Upper lobe of left lung (tissue), 6 donors: ENCODE results near the gene CORO1A. TPM values are rescaled to one million over a fixed set of nuclear protein-coding genes. Genes with fewer than 3 reads are reported as not detected.
"Not testable (repeated sequence)": the region's sequence is repeated elsewhere in the genome, so short reads cannot be mapped to it uniquely, and the experiment has no call there.

Source experiments
- ATAC-seq, 2 donors: fragments of 200-7000 bp; cut with Tn5 transposase; one replicate each; pipeline ENCODE4 v1.9.1; 2022; ENCODE audit warnings: mild to moderate bottlenecking in 2 of 2, moderate library complexity in 2 of 2; ENCODE audit not compliant: low FRiP score in 2 of 2
- DNase-seq, 2 donors: peaks; one replicate each; pipeline ENCODE4 v3.0.0-alpha.2; 2019 to 2020
- H3K27ac ChIP-seq, 4 donors: fragments of 200-600 bp; sonication (generic); one replicate each; pipeline ENCODE4 v1.5.1; 2016 to 2019
- H3K27me3 ChIP-seq, 4 donors: fragments of 200-600 bp; sonication (generic); one replicate each; pipeline ENCODE4 v1.5.1; 2017 to 2019
- H3K36me3 ChIP-seq, 4 donors: fragments of 200-600 bp; sonication (generic); one replicate each; pipeline ENCODE4 v1.5.1; 2016 to 2019
- H3K4me1 ChIP-seq, 4 donors: fragments of 200-600 bp; sonication (generic); one replicate each; pipeline ENCODE4 v1.5.1; 2018 to 2019
- H3K4me3 ChIP-seq, 4 donors: fragments of 200-600 bp; sonication (generic); one replicate each; pipeline ENCODE4 v1.5.1; 2017 to 2019; ENCODE audit warnings: mild to moderate bottlenecking in 2 of 4, moderate library complexity in 1 of 4
- H3K9me3 ChIP-seq, 4 donors: fragments of 200-600 bp; sonication (generic); one replicate each; pipeline ENCODE4 v1.5.1; 2018 to 2019
- WGBS, 2 donors: methylation state at CpG; one replicate each; pipeline ENCODE4 v1.1.5; 2017 to 2018; 5-methylcytosine and 5-hydroxymethylcytosine counted together
- small RNA-seq, 4 donors: library from RNA; depleted of rRNA; stranded (forward); fragments of <200 nt; gene quantifications; one replicate each; pipeline ENCODE3, GENCODE V24; 2016
- total RNA-seq, 6 donors: library from RNA; depleted of rRNA in 4 of 6; stranded (reverse); fragments of >200 nt in 4 of 6; gene quantifications; one replicate each; pipeline versions ENCODE4 v1.1.0 to v1.2.1, GENCODE V29; 2016 to 2021
- donor health status: DM: no; HTN: no; CAD: no; lungs with moderate emphysema.
- donor health status: DM: no; HTN: yes; CAD: no; lungs with severe emphysema.

Gene CORO1A
- total RNA-seq, 6 donors from 2014 or later, result 42.2 to 159 (median 80.3) TPM

DNA sequence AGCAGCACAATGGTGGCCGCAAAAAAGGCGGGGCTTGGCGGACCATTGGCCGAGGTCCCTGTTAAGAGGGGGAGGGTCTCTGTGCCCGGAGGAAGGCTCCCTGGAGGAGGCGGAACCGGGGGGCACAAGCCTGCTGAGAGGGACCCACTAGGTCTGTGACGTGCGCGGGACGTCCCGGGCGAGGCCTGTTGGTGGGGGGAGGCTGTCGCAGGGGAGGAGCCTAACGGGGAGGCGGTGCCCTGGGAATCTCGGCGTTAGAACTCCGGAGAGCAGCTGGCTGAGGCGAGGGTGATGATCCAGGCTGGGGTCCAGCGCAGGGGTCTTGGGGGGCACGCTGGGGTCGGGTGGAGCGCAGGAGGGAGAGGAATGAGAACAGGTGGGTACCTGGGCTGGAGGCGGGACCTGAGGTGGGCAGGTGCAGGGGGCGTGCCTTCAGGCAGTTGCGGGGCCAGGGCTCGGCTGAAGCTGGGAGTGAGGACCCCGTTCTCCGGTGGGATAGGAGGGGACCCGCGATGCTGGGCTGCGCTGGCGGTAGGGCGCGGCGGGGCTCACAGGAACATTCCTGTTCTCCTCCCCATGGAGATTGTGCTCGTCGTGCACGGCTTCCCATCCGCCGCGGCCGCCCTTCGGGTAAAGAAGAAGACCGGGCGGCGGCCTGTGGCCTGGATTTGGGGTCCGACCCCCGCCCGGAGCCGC, 22.3 kb downstream of the CORO1A start:
- peak in 1 of 2 donors; percentile 85 for DNase-seq
- H3K4me3 ChIP-seq, result peak overlapping the region; percentile 4 to 56 (median 49)

DNA sequence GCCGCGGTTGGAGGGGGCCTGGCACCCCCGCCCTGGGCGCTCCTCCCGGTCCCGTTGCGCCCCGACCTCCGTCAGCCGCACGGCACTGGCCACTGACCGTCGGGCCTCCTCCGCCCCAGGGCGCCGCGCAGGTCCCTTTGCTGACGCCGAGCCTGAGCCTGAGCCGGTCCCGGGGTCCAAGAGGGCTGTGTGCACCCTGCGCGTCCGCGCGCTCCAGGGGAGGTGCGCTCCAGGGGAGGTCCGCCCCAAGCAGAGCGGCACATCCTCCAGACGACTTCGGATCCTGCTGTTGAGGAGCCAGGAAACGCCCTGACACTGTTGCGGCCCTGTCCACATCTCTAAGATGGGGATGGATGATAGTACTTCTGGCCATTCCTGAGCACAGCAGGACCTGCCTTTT, 22.9 kb downstream of the CORO1A start:
- WGBS, 2 donors, result no CpG with 5 or more reads among the region's 33 CpGs
- H3K27me3 ChIP-seq, H3K9me3 ChIP-seq, DNase-seq, H3K36me3 ChIP-seq, H3K4me1 ChIP-seq: not testable (repeated sequence)
- Histone ChIP-seq H3K27ac (peak overlapping the region in 1 of 4 donors; percentile 50), H3K4me3 (peak overlapping the region in 3 of 4 donors; percentile 45 to 56 (median 53))
- peak; percentile 4 to 54 for ATAC-seq

More for the DNA sequence above, 22.3 kb downstream of the CORO1A start:
- not testable (repeated sequence) for H3K4me1 ChIP-seq, H3K36me3 ChIP-seq, H3K9me3 ChIP-seq, H3K27me3 ChIP-seq
- ATAC-seq, result peak; percentile 69 to 78
- WGBS, 2 donors, result 3% methylated on average over 7 of the region's 52 CpGs; no CpG with 5 or more reads in 1 of the 2 donors
- H3K27ac ChIP-seq, result peak overlapping the region in 1 of 4 donors; percentile 50

DNA sequence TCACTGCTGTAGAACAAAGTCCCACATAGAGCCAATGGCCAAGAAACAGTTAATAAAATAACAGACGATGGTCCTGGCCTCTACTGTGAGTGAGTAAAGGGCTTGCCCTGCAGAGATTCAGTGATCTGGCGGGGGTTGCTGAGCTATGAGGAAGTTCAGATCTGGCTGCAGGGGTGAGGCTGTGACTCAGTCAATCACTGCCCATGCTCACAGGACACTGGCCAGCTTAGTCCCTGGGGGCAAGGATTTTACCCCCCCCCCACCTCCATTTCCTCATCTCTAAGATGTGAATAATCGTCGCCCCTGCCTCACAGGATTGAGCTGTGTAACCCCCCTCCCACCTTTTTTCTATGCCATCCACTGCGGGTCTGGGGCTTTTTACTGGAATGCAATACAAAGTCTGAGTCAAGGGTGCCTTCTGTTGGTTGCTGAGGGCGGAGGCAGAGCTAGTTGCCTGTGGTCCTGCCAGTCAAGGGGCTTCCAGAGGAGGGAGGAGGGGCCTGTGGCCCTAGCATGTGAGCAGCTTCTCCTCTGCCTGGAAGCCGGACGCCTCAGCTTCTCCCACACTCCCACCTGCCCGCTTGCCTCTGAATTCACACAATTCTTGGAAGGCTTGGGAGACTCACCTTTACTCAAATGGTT, 23.8 kb downstream of the CORO1A start:
- not testable (repeated sequence) for H3K27ac ChIP-seq, H3K4me3 ChIP-seq, H3K36me3 ChIP-seq, H3K9me3 ChIP-seq, H3K27me3 ChIP-seq, H3K4me1 ChIP-seq
- peak; percentile 37 to 68 for ATAC-seq
- no CpG with 5 or more reads among the region's 9 CpGs for WGBS, 2 donors
- peak in 1 of 2 donors; percentile 20 for DNase-seq

DNA sequence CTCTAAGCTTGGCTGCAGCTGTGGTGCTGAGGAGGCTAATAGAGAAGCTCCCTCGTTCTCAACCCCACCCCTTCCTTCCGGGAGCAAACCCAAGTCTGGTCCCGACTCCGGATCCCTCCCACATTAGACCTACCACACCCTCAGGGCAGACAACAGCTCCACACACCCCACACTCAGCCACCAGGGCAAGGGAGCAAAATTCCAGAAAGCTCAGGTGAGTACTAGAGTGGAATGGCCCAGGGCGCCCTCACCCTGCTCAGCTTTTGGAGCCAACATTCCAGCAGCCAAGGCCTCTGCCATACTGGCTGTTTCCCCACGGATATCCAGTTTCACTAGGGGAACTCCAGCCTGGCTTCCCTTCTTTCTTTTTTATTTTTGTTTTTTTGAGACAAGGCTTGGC, 25.6 kb downstream of the CORO1A start:
- H3K4me3 ChIP-seq, H3K36me3 ChIP-seq, H3K27me3 ChIP-seq, H3K4me1 ChIP-seq, H3K9me3 ChIP-seq: not testable (repeated sequence)
- DNase-seq (peak in 1 of 2 donors; percentile 78), ATAC-seq (peak; percentile 61 to 69)
- WGBS, 2 donors, result 0% methylated on average over 4 of the region's 6 CpGs; no CpG with 5 or more reads in 1 of the 2 donors
- peak overlapping the region in 1 of 4 donors; percentile 67 for H3K27ac ChIP-seq

DNA sequence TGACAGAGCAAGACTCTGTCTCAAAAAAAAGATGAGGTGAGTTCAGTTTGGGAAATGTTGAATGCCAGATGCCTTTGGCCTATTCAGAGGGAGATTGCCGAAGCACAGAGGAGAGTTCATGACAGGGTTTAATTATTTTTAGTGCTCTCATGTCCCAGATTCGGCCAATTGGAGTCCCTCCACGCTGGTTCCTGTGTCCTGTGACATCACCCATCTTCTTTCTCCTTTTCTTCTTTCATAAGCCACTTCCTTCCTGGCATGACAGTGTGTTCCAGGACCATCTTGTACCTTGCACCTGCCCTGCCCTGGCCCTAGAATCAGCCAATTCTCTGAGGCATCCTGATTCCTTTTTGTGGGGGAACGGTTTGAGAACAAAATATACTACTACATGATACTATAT, 28.0 kb downstream of the CORO1A start:
- not testable (repeated sequence) for H3K27ac ChIP-seq, H3K4me3 ChIP-seq, DNase-seq, H3K9me3 ChIP-seq, H3K27me3 ChIP-seq, H3K36me3 ChIP-seq, H3K4me1 ChIP-seq
- no CpG with 5 or more reads among the region's 4 CpGs for WGBS, 2 donors
- peak in 1 of 2 donors; percentile 15 for ATAC-seq

DNA sequence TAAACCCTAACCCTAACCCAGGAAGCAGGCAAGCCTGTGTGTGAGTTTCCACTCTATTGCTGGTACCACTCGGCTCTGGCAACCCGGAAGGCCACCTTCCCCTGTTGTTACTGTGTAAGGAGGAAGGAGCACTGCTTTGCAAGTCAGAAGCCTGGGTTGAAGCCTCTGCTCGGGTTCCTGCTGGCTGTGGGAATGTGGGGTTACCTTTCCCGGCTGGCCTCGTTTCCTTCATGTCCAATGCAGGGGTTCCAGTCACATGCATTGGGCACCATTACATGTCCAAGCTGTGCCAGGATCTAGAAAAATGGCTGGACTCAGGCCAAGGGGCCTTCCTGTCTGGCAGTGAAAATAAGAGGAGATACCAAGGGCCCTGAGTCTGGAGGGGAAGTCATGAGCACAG, 33.7 kb downstream of the CORO1A start:
- H3K36me3 ChIP-seq, H3K4me3 ChIP-seq, H3K27me3 ChIP-seq, H3K27ac ChIP-seq, ATAC-seq, H3K4me1 ChIP-seq, H3K9me3 ChIP-seq: not testable (repeated sequence)
- WGBS, 2 donors, result 78% methylated on average over 5 of the region's 5 CpGs; no CpG with 5 or more reads in 1 of the 2 donors
- peak in 1 of 2 donors; percentile 12 for DNase-seq

Small RNAs within 50 kb of the gene (small RNA-seq; reads per million reads assigned to genes)
- gene AC106782.4, result 0 reads per million in 4 donors

Other genes with a start within 250 kb of the CORO1A start
- gene TMEM219, start 221.5 kb upstream of the CORO1A start, total RNA-seq, result 100 to 1,000 TPM in 5 of 6 donors, 10 to 100 TPM in 1; 95.4 to 187 (median 139) TPM
- 100 to 1,000 TPM in 2 of 6 donors, 10 to 100 TPM in 4; 70.2 to 195 (median 81.5) TPM for gene TAOK2, start 209.7 kb upstream of the CORO1A start, total RNA-seq
- gene HIRIP3, start 188.0 kb upstream of the CORO1A start, total RNA-seq, result 10 to 100 TPM; 11.5 to 28.2 (median 25.0) TPM
- 10 to 100 TPM; 29.5 to 82.8 (median 55.7) TPM for gene INO80E, start 187.4 kb upstream of the CORO1A start, total RNA-seq
- 10 to 100 TPM in 1 of 6 donors, 1 to 10 TPM in 5; 1.2 to 11.0 (median 6.5) TPM for gene DOC2A, start 172.6 kb upstream of the CORO1A start, total RNA-seq
- gene C16orf92, start 160.4 kb upstream of the CORO1A start, total RNA-seq, result not detected
- gene TLCD3B, start 152.3 kb upstream of the CORO1A start, total RNA-seq, result under 1 TPM in 1 of 6 donors, not detected in 5; 0.14 TPM
- gene ALDOA, start 117.8 kb upstream of the CORO1A start, total RNA-seq, result 100 to 1,000 TPM; 303 to 964 (median 731) TPM
- gene PPP4C, start 107.6 kb upstream of the CORO1A start, total RNA-seq, result 10 to 100 TPM; 44.4 to 99.4 (median 80.0) TPM
- gene TBX6, start 91.7 kb upstream of the CORO1A start, total RNA-seq, result 1 to 10 TPM in 5 of 6 donors, under 1 TPM in 1; 0.69 to 9.4 (median 1.4) TPM
- gene YPEL3, start 87.4 kb upstream of the CORO1A start, total RNA-seq, result 100 to 1,000 TPM in 4 of 6 donors, 10 to 100 TPM in 2; 81.5 to 228 (median 116) TPM
- gene GDPD3, start 70.1 kb upstream of the CORO1A start, total RNA-seq, result 10 to 100 TPM in 2 of 6 donors, 1 to 10 TPM in 4; 1.1 to 17.8 (median 5.4) TPM
- 100 to 1,000 TPM in 2 of 6 donors, 10 to 100 TPM in 4; 48.9 to 120 (median 76.0) TPM for gene MAPK3, start 60.4 kb upstream of the CORO1A start, total RNA-seq
- gene BOLA2B, start 10.1 kb downstream of the CORO1A start, total RNA-seq, result 100 to 1,000 TPM in 3 of 6 donors, 10 to 100 TPM in 3; 58.0 to 173 (median 100) TPM
- gene SLX1A, start 10.3 kb downstream of the CORO1A start, total RNA-seq, result 100 to 1,000 TPM in 1 of 6 donors, 10 to 100 TPM in 5; 38.6 to 127 (median 63.6) TPM
- 10 to 100 TPM in 5 of 6 donors, 1 to 10 TPM in 1; 9.6 to 69.1 (median 20.0) TPM for gene SULT1A3, start 15.7 kb downstream of the CORO1A start, total RNA-seq
- 10 to 100 TPM in 2 of 6 donors, 1 to 10 TPM in 4; 2.1 to 18.9 (median 4.9) TPM for gene NPIPB13, start 64.9 kb downstream of the CORO1A start, total RNA-seq
- 10 to 100 TPM; 24.2 to 63.7 (median 38.8) TPM for gene CD2BP2, start 171.7 kb downstream of the CORO1A start, total RNA-seq
- gene TBC1D10B, start 186.9 kb downstream of the CORO1A start, total RNA-seq, result 10 to 100 TPM; 31.1 to 71.2 (median 40.3) TPM
- gene MYL11, start 191.2 kb downstream of the CORO1A start, total RNA-seq, result 1 to 10 TPM in 1 of 6 donors, not detected in 5; 1.6 TPM
- 10 to 100 TPM in 1 of 6 donors, 1 to 10 TPM in 5; 3.5 to 13.6 (median 7.1) TPM for gene SEPTIN1, start 199.0 kb downstream of the CORO1A start, total RNA-seq
- gene ZNF48, start 211.8 kb downstream of the CORO1A start, total RNA-seq, result 10 to 100 TPM in 3 of 6 donors, 1 to 10 TPM in 3; 6.8 to 29.2 (median 10.9) TPM
- 10 to 100 TPM in 2 of 6 donors, 1 to 10 TPM in 4; 5.2 to 12.3 (median 7.2) TPM for gene ZNF771, start 224.0 kb downstream of the CORO1A start, total RNA-seq
- 10 to 100 TPM in 5 of 6 donors, 1 to 10 TPM in 1; 4.2 to 31.8 (median 20.0) TPM for gene DCTPP1, start 246.4 kb downstream of the CORO1A start, total RNA-seq